GM19468 (cell line): ENCODE measurements around the gene ANXA6.
"Not testable (repeated sequence)": the region's sequence is repeated elsewhere in the genome, so short reads cannot be mapped to it uniquely, and the experiment has no call there.

ENCODE experiments used
- ATAC-seq: cut with Tn5 transposase; IDR thresholded peaks from one replicate; pipeline ENCODE4 v1.9.1; 2021; ENCODE audit warnings: mild to moderate bottlenecking, moderate library complexity, moderate number of reproducible peaks; ENCODE audit not compliant: unreplicated experiment; ENCODE audit errors: extremely low read depth

The ANXA6 gene

DNA sequence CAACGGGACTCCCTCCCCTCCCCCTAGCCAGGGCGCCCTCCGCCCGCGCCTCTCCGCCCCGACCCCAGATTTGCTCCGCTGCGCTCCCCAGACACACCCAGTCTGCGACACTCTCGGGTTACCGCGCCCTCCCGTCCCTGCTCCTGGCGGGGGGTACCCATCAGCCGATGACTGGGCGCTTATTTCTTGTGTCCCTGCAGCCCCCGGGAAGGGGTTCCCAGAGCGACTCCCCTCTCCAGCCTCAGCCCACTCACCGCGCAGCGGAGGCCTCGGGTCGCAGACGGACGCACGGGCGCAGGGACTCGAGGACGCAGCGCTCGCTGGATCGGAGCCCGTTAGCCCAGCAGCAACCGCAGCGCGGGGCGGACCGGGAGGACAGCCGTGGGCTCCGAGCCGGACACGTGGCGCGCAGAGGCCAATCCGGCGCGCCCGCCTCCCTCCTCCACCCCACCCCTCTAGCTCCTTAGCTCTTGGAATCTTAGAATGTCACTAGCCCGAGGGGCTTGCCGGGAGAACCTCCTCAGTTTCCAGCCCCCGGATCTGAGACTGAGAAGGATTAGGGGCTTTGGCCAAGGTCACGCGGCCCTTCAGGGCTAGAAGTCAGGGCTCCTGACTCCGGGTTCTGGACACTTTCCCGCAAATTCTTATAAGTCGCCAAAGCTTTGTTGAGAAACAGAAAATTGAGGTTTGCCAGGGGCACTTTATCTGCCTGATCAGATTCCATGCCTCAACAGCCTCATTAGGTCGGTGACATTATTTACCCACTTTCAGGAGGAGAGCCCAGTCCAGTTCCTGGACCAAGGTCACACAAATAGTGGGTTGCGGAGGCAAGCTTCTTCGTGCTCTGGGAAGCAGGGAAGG lies at the start of gene ANXA6:
ANXA6 (minus strand) TSS at position 354 of the 861 bp plus-strand sequence. CDS start 9,878 bp downstream, outside the sequence.
- ATAC-seq = peak; percentile 38

DNA sequence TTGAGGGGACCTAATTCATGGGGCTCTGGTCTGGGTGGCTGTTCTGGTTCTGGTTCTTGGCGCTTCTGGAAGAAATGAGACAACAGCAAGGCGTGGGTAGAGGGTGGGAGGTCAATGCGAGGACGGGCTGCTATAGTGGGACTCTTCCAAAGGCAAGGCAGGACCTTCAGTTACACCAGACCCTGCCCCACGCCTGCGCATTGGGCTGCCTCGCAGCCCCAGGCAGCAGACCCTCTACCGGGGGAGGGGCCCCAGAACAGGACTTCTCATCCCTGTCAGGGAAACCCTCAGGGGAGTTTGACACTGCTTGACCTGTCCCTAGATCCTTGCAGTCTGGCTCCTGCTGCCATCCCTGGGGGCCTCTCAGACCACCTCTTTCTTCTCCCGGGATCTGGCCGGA lies 47.8 kb upstream of the ANXA6 start:
- ATAC-seq = no peak

DNA sequence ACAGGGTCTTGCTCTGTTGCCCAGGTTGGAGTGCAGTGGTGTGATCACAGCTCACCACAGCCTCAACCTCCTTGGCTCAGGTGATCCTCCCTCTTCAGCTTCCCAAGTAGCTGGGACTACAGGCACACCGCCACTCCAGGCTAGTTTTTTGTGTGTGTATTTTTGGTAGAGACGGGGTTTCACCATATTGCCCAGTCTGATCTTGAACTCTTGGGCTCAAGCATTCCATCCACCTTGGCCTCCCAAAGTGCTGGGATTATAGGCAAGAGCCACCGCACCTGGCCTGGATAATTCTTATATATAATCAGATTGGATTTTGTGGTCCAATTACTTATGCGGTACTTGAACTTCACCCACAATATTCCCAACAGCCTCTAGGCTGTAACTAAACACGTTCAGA lies 46.5 kb upstream of the ANXA6 start:
- no peak for ATAC-seq

DNA sequence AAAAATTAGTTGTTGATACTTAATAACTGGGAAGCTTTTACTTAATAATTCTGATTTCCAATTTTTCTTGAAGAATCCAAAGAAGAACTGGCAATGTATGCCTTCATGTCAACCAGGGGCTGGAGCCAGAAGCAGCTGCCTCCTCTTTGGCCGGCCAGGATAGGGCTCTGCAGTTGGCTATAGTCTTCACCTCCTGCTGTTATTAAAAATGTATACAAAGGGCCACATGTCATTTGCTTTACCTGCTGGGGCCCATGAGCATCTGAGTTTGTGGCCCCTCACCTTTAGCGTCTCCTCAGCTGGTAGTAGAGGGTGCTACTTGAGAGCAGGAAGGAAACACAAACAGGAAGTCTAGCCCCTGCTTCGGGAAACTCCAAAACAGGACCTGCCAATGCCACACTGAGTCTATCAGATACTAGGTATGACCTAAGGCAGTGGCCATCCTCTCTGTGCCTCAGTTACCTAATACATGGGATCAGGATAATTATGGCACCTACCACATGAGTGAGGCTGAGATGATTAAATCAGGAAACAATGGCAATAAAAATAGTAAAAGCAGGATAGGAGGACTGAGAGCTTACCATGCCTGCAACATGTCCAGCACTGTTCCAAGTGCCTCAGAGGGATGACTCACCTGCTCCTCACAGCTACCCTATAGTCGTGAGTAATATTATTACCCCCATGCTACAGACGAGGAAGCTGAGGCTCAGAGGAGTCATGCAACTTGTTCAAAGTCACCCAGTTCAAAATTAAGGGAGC lies 45.0 kb upstream of the ANXA6 start:
- ATAC-seq = no peak

DNA sequence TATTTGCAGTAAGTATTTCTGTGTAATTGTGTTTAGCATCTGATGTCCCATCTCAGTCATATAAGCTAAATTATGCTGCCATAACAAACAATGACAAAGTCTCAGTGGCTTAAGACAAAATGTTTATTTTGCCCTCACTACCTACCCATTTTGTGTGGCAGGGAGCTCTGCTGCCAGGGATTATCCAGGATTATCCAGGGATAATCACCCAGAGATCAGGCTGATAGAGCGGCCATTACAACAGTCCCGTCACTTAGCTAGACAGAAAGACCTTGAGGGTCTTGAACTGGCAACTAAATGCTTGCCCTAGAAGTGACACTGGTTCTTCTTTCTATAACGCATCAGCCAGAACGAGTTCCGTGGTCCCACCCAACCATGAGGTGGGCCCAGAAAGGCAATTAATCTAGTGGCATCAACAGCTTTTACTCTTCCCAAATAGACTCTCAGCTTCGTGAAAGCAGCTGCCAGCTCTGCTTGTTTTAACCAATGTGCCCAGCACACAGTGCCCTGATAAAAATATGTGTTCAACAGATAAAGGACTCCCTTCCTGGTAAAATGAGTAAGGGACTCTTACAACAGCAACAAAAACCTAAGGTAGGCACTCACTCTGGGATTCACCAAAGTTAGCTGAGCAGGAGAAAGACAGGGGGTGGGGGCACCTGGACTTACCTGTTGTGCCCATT lies 43.5 kb upstream of the ANXA6 start:
- no peak for ATAC-seq

DNA sequence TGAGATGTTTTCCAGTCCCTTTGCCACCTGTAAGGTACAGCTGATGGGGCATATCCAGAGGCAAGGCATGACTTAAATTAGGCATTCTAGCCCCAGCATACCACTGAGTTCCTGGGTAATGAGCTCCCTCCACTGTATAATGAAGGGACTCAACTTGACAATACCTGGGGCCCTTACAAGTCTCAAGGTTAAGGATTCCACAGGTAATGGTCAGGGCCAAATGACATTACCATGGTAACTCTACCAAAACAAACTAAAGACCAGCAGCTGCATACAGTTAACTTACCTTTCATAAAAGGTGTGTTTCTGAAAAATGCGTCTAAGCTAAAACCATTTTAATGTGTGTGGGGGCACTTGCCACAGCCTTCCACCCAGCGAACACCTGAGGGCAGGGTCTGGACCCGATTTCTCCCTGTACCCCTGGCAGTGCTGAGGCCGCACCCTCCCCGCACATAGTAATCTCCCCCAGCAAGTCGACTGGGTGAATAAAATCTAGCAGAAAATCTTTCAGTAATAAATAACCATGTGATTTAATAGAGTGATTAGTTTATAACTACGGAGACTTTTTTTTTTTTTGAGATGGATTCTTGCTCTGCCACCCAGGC lies 42.1 kb upstream of the ANXA6 start:
- ATAC-seq = no peak

DNA sequence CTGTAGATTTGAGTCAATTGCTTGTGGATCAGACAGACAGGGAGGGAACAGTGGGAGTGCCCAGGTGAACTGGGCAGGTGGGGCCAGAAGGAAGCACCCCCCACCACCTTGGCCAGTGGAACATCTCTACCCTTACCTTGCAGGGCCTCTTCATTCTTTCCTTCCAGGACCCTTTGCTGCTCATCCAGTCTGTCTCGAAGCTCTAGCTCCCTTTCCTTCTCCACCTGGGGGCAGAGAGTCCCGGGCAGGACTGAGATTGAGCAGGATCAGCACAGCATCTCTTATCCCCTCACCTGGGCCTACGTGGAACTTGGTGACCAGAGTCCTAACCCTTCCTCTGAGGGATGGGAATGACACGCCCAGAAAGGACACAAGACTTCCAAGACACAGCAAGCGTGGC lies 41.3 kb upstream of the ANXA6 start:
- no peak for ATAC-seq

DNA sequence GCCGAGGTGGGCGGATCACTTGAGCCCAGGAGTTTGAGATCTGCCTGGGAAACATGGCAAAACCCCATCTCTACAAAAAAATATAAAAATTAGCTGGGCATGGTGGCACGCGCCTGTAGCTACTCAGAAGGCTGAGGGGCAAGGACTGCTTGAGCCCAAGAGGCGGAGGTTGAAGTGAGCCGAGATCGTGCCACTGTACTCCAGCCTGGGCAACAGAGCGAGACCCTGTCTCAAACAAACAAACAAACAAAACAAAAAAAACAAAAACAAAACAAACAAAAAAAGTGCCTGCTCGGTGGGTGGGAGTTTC lies 39.7 kb upstream of the ANXA6 start:
- ATAC-seq = not testable (repeated sequence)

DNA sequence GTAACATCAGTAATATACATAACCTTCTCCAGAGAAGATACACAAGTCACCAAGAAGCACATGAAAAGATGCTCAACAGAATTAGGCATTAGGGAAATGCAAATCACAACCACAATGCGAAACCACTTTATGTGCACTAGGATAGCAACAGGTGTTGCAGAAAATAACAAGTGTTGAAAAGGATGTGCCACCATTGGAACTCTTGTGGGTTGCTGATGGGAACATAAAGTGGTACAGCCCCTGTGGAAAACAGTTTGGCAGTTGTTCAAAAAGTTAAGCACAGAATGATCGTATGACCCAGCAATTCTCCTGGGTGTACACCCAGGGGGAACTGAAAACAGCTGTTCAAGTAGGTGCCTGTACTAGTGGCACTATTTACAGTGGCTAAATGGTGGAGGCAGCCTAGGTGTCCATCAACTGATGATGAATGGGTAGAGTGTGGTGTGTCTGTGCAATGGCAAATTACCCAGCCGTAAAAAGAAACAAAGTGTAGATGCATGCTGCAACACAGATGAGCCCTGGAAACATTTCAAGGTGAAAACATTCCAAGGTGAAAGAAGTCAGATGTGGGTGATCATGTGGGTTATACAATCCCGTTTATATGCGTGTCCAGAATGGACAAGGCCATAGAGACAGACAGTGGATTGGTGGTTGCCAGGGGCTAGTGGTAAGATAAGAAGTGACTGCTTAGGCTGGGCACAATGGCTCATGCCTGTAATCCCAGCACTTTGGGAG lies 39.1 kb upstream of the ANXA6 start:
- ATAC-seq = peak; percentile 76

DNA sequence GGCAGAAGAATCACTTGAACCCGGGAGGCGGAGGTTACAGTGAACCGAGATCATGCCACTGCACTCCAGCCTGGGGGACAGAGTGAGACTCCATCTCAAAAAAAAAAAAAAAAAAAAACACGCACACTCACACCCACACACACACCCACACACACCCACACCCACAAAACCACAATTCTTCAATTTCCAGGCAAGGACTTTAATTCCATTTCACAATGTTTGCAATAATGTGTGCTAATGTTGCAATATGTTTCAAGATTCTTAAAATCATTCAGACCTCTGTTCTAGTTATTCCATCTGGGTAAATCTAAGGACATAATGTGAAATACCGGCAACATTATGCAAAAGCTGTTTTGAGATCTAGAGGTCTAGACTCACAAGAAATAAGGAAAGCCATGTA lies 38.0 kb upstream of the ANXA6 start:
- ATAC-seq = no peak

DNA sequence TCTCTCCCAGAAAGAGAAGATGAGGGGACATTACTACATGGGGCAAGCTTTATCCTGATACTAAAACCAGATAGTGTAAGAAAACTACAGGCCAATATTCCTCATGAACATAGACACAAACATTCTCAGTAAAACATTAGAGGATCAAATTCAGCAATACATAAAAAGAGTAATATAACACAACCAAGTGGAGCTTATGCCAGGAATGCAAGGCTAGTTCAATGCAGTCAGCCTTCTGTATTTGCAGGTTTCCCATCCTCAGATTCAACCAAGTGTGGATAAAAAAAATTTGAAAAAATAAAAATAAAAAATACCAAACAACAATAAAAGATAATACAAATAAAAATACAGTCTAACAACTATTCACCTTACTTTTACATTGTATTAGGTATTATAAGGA lies 35.0 kb upstream of the ANXA6 start:
- no peak for ATAC-seq

DNA sequence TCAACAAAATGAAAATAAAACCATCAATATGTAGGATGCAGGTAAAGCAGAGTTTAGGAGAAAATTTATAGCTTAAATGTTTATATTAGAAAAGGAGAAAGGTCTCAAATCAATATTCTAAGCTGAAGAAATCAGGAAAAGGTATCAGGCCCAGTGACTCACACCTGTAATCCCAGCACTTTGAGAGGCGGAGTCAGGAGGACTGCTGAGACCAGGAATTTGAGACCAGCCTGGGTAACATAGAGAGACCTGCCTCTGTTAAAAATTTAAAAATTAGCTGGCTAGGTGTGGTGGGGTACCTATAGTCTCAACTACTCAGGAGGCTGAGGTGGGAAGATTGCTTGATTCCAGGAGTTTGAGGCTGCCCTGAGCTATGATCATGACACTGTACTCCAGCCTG lies 34.1 kb upstream of the ANXA6 start:
- ATAC-seq = no peak

DNA sequence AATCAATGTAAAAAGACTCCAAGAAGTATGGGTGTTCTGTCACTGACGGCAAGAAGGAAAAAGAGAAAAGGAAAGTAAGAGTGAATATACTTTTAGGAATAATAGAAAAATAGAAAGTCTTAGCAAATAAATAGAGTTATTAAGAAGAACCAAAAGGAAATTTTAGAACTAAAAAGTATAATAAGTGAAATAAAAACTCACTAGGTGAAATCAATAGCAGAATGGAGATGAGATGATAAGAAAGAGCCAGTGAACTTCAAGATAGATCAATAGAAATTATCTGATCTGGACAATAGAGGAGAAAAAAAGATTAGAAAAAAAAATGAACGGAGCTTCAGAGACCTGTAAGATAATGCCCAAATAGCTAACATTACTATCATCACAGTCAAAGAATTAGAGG lies 31.6 kb upstream of the ANXA6 start:
- no peak for ATAC-seq

DNA sequence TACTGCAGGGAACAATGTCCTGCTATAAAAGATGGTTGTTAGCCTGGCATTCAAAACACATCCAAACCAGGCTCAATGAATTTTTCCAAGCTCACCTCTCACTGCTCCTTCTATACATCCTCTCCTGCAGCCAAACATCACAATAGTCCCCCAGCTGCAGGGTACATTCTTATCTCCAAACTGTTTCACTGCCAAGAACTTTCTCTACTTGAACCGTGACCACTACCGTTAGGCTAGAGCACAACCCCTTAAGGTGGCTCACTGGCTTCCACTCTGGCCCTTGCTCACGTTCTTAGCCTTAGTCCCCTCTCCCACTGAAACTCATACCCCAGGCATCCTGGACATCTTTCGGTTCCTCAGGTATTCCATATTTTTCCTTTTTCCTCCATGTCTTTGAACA lies 29.0 kb upstream of the ANXA6 start:
- no peak for ATAC-seq

DNA sequence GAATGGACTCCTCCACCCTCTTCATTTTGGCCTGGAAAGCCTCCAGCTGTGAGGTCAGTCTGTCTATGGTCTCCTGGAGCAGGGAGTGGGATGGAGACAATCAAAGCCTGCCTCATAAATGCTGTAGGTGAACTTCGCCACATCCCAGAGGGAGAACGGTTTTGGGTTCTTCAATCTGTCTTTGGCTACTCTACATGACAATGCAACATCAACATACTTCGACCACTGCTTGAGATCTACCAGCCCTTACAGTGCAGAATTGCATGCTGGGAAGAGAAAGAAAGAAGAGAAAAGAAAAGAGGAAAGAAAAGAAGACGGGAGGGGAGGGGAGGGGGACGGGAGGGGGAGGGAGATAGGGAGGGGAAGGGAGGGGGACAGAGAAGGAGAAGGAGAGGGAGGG lies 28.5 kb upstream of the ANXA6 start:
- no peak for ATAC-seq

DNA sequence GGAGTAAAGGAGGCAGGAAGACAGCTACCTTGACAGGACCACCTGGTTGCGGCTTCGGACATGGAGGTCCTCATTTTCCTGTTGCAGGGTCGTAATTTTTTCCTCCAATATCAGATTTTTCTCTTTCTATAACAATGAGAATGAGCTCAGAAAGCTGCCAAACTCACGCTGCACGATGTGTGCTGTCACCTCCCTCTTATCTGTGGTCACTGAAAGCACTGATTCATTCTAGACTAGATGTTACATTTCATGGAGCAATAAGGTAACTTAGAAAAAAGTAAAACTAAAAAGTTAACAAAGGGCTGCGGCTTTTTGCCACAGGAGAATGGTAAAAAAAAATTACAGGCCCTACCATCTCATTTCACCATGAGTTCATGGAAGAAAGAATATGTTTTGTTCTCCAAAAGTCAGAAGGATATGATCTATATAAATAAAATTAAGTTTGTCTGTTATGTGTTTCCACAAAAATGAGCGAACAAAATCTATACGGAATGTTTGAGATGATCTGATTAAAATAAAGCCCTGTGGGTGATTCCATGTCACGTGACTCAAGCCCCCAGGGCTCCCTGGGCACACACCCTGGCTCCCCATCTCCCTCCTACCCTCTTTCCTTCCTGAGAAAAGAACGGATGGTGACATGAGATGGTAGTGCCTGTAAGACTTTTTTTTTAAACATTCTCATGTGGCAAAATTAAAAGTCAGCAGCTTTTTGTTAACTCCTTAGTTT lies 26.9 kb upstream of the ANXA6 start:
- no peak for ATAC-seq

DNA sequence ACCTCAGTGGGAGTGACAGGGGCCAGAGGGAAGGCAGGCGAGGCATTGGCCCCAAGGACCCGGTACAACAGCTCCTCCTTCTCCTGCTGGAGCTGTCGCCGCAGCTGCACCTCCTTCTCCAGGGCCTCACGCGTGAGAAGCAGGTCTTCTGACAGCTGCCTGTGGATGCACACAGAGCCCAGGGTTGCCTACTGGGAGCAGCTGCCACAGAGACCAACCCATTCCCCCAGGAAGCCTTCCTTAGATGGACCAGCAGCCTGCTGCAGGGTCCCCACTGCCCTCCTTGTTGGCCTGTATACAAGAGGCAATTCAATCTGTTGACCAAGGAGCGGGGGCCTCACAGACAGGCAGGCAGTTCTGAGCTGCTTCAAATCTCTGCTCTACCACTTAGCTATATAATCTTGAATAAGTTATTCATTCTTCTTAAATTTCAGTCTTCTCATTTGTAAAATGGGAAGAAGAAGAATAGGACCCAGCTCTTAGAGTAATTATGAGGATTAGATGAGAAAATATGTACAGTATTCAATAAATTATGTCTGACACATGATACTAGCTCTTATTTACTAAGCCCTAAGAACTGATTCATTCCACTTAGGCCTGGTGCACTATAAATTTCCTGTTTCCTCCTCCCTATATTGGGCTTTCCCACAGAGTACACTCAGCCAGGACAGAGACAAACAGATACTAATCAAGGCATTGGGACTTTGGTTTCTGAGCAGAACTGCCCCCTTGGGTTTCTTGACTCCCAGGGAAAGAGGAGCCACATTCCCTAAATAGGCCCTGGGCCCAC lies 26.1 kb upstream of the ANXA6 start:
- no peak for ATAC-seq

DNA sequence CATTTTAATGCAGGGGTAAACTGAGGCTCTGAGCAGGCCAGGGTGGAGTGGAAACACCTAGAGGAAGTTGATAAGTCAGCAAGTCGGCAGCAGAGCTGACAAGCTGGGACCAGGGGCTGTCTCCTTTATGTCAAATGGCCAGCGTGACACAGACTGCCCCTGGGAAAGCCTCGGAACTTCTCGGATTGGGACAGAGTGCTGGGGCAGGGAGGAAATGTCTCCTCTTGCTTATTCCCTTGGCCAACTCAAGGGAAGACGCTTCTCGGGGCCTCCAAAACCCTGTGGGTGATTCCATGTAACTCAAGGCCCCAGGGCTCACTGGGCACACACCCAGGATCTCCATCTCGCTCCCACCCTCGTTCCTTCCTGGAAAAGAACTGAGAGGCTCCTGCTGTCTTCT lies 25.4 kb upstream of the ANXA6 start:
- no peak for ATAC-seq

DNA sequence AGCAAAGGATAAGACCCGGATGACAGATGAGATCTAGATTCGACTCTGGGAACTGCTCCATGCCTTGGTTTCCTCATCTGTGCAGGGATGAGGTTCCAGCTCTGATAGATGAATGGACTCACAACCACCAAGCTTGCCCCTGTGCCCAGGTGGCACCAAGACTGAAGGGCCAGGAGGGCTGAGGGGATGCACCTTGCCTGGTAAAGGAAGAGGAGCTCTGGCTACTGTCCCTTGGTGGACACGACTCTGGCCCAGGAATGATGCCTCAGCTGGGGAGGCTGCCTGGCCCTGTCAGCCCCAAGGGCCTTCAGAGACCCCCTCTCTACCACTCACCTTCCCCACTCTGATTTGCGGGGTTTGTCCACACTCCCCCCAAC lies 24.9 kb upstream of the ANXA6 start:
- no peak for ATAC-seq
